Ovary (tissue), 3 donors: ENCODE data around the gene NIPA2.

Experiments
- CTCF ChIP-seq, 3 donors: fragments of 450-650 bp in 2 of 3; fragments of 200-600 bp in 1 of 3; IDR thresholded peaks; one replicate each; pipeline versions ENCODE4 v1.5.1 to v1.8.0; 2016 to 2022; ENCODE audit warnings: antibody characterized with exemption in 3 of 3, mild to moderate bottlenecking in 1 of 3
- EP300 ChIP-seq: sonication (generic); formaldehyde crosslinking; IDR thresholded peaks from one replicate; pipeline ENCODE4 v1.6.1; 2017; ENCODE audit warnings: antibody characterized with exemption
- POLR2A ChIP-seq: fragments of 450-650 bp; IDR thresholded peaks from one replicate; pipeline ENCODE4 v1.6.1; 2017; ENCODE audit warnings: antibody characterized with exemption, mild to moderate bottlenecking, moderate library complexity
- donor health status: DM: no; HTN: no; CAD: no.

- TF ChIP-seq CTCF (IDR thresholded peaks at IDR 0.05): no peak
- no peak for TF ChIP-seq POLR2A
- TF ChIP-seq EP300: no peak
Observed at GRCh38 chr15:22871481-22872086, 33.1 kb downstream of the NIPA2 start.
